Fibroblast of the aortic adventitia (primary cell): ENCODE data around the gene GM2A. TPM values are rescaled to one million over a fixed set of nuclear protein-coding genes. Genes with fewer than 3 reads are reported as not detected.

ENCODE experiments used
- DNase-seq: peaks from one replicate; pipeline ENCODE4 v3.0.0-alpha.2; 2010; ENCODE audit warnings: low read depth
- H3K4me3 ChIP-seq: 2 replicates; pipeline ENCODE4 v1.5.1; 2011; ENCODE audit warnings: low read depth, mild to moderate bottlenecking, control low read depth, low read length, moderate library complexity
- CTCF ChIP-seq: IDR thresholded peaks from 2 replicates; pipeline ENCODE4 v1.5.1; 2011; ENCODE audit warnings: mild to moderate bottlenecking, low read length, control low read depth, inconsistent platforms; ENCODE audit not compliant: insufficient read depth
- total RNA-seq: library from RNA; depleted of rRNA; stranded (reverse); fragments of >200 nt; gene quantifications from 2 replicates; pipeline ENCODE4 v1.2.3, GENCODE V29; 2012; ENCODE audit warnings: low replicate concordance

GM2A gene
- total RNA-seq, 1 donor: 42.6 TPM

- no peak overlapping the region for H3K4me3 ChIP-seq
- DNase-seq: no peak
- TF ChIP-seq CTCF: no peak
These were observed 9.4 kb upstream of the GM2A start for GRCh38 chr5:151243564-151243963.

DNA sequence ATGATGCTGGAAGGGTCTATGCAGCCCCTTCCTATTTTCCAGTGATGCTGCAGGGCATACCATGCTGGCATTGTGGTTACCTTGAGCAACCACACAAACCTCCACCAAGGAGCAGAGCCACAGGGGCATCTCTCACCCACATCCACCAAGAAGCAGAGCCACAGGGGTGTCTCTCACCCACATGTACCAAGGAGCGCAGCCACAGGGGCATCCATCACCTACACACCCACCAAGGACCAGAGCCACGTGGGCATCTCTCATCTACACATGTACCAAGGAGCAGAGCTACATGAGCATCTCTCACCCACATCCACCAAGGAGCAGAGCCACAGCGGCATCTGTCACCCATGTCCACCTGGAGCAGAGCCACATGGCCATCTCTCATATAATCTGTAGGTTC lies 8.8 kb upstream of the GM2A start:
- H3K4me3 ChIP-seq: no peak overlapping the region
- no peak for TF ChIP-seq CTCF
- DNase-seq: no peak

DNA sequence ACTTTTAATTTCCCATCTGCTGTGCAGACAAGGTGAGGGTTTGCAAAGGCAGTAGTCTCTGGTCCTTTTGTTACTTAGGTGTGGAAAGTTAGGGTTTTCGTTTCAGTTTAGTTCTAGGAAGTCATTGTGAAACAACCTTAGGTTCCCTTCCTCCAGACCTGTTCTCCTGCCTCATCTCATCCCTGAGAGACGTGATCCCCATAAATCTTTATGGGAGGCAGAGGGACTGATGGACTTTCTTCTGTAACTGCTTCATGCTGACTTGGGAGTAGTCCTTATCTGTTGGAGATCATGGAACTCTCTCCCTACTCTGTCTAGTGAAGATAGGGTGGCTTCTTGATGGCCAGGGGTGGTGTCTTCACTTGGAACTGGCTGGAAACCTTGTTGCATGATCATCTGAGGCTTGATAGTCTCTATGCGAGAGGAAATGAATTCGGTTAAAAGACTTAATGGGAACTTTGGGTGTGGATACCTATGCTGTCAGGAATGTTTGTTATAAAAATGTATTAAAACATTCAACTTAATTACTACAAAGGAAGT lies 7.2 kb upstream of the GM2A start:
- no peak for TF ChIP-seq CTCF
- H3K4me3 ChIP-seq: no peak overlapping the region
- DNase-seq: no peak

DNA sequence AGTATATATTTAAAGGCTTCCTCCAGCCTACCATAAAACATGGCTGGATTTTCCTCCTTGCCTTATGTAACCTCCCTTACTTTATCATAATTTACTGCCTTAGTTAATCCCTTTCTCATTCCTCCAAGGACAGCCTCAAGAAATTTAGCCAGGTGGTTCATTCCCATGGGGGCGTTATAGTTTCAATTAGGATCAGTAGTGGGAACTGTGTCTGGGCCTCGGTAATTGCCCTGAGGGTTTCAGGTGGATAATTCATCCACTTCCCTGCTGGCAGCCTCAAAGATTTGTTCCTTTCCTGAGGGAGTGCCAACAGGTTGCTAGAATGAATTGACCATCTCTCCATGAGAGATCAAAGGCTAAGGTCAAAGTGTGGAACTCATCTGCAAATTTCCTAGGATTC lies 4.3 kb upstream of the GM2A start:
- H3K4me3 ChIP-seq: no peak overlapping the region
- TF ChIP-seq CTCF: no peak

GRCh38 chr5:151249281-151249680 lies 3.7 kb upstream of the GM2A start:
- no peak overlapping the region for H3K4me3 ChIP-seq
- TF ChIP-seq CTCF: no peak
- no peak for DNase-seq

More for the DNA sequence above, 4.3 kb upstream of the GM2A start:
- DNase-seq: no peak

GRCh38 chr5:151250346-151251000 lies 2.5 kb upstream of the GM2A start:
- no peak overlapping the region for H3K4me3 ChIP-seq
- no peak for TF ChIP-seq CTCF
- DNase-seq: no peak
